ENCODE measurements around the gene UBA52. TPM values are rescaled to one million over a fixed set of nuclear protein-coding genes. Genes with fewer than 3 reads are reported as not detected.
"Not testable (repeated sequence)": the region's sequence is repeated elsewhere in the genome, so short reads cannot be mapped to it uniquely, and the experiment has no call there.

Gene UBA52
- total RNA-seq, 1 donor from 2014 or later = 826 TPM

DNA sequence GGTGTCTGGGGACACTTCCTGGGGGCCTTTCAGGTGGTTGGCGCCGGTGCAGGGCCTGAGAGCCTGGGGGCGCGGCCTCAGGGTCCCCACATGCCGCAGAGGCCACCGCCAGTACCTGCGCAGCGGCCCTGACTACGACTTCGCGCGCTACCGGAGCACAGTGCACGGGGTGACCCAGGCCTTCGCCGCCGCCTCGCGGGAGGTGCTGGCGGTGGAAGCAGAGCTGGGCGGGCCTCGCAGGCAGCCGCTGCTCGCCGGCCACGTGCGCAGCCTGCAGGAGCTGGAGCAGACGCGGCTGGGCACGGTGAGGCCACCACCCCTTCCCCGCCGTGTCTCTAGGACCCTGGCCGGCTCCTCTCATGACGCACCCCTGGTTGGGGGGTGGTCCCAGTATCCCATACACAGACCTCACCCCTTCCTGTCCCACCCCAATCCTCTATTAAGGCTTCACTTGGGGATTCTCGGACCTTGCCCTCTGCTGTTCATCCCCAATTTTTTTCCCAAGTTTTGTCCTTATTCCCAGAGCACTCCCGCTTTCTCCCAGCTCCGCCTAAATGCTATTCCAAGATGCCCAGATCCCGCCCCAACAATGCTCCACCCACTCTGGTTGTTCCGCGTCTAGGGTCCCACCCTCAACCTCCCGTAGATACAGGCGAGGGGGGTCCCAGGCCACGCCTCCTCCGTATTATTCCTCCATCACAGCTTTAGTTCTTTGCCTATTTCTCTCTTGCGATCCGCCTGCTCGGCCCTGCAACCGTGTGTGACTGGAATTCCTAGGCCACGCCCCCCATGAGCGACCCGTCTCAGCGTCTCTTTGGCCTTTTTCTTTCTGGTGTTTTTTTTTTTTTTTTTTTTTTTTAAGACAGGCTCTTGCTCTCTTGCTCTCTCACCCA is 18.0 kb downstream of the UBA52 start:
- H3K4me1 Mint-ChIP-seq (ENCODE audit: low read depth, unreplicated experiment) = peaks cover 8% of the 10 kb centered on the region
- H3K4me3 Mint-ChIP-seq (ENCODE audit: unreplicated experiment) = peak overlapping the region; percentile 96
- peaks cover 9% of the 10 kb centered on the region for H3K27me3 Mint-ChIP-seq (ENCODE audit: unreplicated experiment)
- H3K36me3 Mint-ChIP-seq (ENCODE audit: unreplicated experiment) = no peaks in the 10 kb centered on the region
- peaks cover 24% of the 10 kb centered on the region for H3K9me3 Mint-ChIP-seq (ENCODE audit: unreplicated experiment)
- peak overlapping the region; percentile 93 for H3K27ac Mint-ChIP-seq (ENCODE audit: unreplicated experiment)
- DNase-seq = peak; percentile 85
- TF ChIP-seq, protein P1, sequence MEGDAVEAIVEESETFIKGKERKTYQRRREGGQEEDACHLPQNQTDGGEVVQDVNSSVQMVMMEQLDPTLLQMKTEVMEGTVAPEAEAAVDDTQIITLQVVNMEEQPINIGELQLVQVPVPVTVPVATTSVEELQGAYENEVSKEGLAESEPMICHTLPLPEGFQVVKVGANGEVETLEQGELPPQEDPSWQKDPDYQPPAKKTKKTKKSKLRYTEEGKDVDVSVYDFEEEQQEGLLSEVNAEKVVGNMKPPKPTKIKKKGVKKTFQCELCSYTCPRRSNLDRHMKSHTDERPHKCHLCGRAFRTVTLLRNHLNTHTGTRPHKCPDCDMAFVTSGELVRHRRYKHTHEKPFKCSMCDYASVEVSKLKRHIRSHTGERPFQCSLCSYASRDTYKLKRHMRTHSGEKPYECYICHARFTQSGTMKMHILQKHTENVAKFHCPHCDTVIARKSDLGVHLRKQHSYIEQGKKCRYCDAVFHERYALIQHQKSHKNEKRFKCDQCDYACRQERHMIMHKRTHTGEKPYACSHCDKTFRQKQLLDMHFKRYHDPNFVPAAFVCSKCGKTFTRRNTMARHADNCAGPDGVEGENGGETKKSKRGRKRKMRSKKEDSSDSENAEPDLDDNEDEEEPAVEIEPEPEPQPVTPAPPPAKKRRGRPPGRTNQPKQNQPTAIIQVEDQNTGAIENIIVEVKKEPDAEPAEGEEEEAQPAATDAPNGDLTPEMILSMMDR (IDR thresholded peaks at IDR 0.05; ENCODE audit: partially characterized antibody, unreplicated experiment) = no peak

DNA sequence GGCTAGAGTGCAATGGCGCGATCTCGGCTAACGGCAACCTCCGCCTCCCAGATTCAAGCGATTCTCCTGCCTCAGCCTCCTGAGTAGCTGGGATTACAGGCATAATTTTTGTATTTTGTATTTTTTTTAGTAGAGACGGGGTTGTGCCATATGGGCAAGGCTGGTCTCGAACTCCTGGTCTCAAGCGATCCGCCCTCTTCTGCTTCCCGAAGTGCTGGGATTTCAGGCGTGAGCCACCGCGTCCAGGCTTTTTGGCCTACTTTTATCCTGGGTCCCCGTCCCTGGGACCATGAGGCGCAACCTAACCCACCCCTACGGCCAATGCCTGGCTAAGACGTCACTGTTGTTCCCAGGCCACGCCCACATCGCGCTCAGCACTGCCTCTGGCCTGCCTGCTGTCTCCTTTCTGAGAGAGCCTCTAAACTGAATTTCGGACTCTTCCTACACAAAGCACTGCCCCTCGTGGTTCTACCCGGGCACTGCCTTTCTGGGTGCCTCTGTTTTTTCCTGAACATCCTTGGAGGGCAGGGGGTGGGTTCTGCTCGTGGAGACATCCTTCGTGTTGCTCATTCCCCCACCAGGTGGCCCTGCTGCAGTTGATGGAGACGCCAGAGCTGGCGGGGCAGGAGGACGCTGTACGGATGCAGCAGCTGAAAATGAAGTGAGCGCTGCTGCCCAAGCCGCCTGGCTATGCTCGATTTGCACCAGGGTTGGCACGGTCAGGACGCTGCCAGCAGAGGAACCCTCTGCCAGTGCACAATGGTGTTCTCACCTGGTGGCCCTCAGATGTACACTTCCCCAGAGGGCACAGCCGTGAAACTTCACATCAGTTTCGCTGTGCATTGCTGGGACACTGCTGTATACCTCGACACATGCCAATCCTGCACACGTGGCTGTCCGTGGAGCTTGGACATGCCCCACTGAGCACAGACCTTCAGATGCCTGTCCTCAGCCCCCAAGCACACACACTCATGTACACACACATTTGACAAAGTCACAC is 18.9 kb downstream of the UBA52 start:
- no peaks in the 10 kb centered on the region for H3K36me3 Mint-ChIP-seq (ENCODE audit: unreplicated experiment)
- H3K9me3 Mint-ChIP-seq (ENCODE audit: unreplicated experiment) = peaks cover 22% of the 10 kb centered on the region
- H3K27me3 Mint-ChIP-seq (ENCODE audit: unreplicated experiment) = peaks cover 12% of the 10 kb centered on the region
- peak overlapping the region; percentile 93 for H3K27ac Mint-ChIP-seq (ENCODE audit: unreplicated experiment)
- TF ChIP-seq, protein P1 (IDR thresholded peaks at IDR 0.05; ENCODE audit: partially characterized antibody, unreplicated experiment) = peak; percentile 81
- peak overlapping the region; percentile 96 for H3K4me3 Mint-ChIP-seq (ENCODE audit: unreplicated experiment)
- peak; percentile 97 for DNase-seq
- H3K4me1 Mint-ChIP-seq (ENCODE audit: low read depth, unreplicated experiment) = peaks cover 10% of the 10 kb centered on the region

DNA sequence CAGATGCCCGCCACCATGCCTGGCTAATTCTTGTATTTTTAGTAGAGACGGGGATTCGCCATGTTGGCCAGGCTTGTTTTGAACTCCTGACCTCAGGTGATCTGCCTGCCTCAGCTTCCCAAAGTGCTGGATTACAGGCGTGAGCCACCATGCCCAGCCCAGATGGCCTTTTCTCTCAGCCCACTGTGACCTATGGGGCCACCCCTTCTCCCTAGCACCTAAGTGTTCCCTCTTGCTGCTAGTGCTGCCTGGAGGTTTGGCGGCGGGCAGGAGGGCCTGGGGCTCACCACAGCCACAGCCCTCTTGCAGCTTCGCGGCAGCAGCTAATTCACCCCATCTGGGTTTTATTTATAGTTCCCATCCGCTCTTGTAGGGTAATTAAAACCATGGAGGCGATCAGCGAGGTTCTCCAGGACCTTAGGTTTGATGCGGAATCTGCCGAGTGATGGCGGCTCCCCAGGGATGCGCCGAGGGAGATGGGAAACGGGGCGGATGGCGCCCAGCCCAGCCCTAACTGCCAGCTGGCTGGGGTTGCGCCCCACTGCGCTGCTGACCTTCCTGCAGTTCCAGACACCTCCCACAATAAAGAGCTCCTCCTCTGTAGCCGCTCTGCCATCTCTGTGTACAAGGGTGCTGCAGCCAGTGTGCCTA is 20.2 kb downstream of the UBA52 start:
- Mint-ChIP-seq H3K27ac (ENCODE audit: unreplicated experiment) (no peak overlapping the region), H3K4me1 (ENCODE audit: low read depth, unreplicated experiment) (peaks cover 10% of the 10 kb centered on the region), H3K36me3 (ENCODE audit: unreplicated experiment) (no peaks in the 10 kb centered on the region), H3K9me3 (ENCODE audit: unreplicated experiment) (peaks cover 29% of the 10 kb centered on the region), H3K4me3 (ENCODE audit: unreplicated experiment) (no peak overlapping the region), H3K27me3 (ENCODE audit: unreplicated experiment) (peaks cover 17% of the 10 kb centered on the region)
- DNase-seq = no peak
- TF ChIP-seq, protein P1 (IDR thresholded peaks at IDR 0.05; ENCODE audit: partially characterized antibody, unreplicated experiment) = no peak

DNA sequence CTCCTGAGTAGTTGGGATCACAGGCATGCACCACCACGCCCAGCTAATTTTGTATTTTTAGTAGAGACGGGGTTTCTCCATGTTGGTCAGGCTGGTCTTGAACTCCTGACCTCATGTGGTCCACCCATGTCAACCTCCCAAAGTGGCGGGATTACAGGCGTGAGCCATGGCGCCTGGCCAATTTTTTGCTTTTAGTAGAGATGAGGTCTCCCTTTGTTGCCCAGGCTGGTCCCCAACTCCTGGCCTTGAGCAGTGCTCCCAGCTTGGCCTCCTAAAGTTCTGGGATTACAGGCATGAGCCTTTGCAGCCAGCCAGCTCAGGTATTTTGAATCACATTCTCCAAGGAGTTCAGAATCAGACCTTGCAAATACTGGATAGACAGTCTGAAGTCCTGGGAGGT is 21.1 kb downstream of the UBA52 start:
- H3K27ac Mint-ChIP-seq (ENCODE audit: unreplicated experiment); DNase-seq; H3K4me1 Mint-ChIP-seq (ENCODE audit: low read depth, unreplicated experiment); H3K36me3 Mint-ChIP-seq (ENCODE audit: unreplicated experiment); H3K4me3 Mint-ChIP-seq (ENCODE audit: unreplicated experiment): not testable (repeated sequence)
- H3K9me3 Mint-ChIP-seq (ENCODE audit: unreplicated experiment) = peaks cover 27% of the 10 kb centered on the region
- peaks cover 17% of the 10 kb centered on the region for H3K27me3 Mint-ChIP-seq (ENCODE audit: unreplicated experiment)
